HUES64 (cell line): ENCODE data around the gene ARVCF.

Experiments used
- H3K27ac ChIP-seq: 2 replicates; pipeline ENCODE4 v1.7.0; 2013; ENCODE audit warnings: low read depth, low read length, inconsistent platforms
- H3K27me3 ChIP-seq: 2 replicates; pipeline ENCODE4 v1.6.1; 2013; ENCODE audit warnings: mild to moderate bottlenecking, low read length; ENCODE audit not compliant: insufficient read depth
- H3K36me3 ChIP-seq: 2 replicates; pipeline ENCODE4 v1.6.1; 2013; ENCODE audit warnings: mild to moderate bottlenecking, low read length; ENCODE audit not compliant: insufficient read depth
- H3K4me1 ChIP-seq: 2 replicates; pipeline ENCODE4 v1.6.1; 2013; ENCODE audit warnings: mild to moderate bottlenecking, low read length, moderate library complexity; ENCODE audit not compliant: insufficient read depth
- H3K4me3 ChIP-seq: 2 replicates; pipeline ENCODE4 v1.5.1; 2013; ENCODE audit warnings: mild to moderate bottlenecking, low read length, moderate library complexity
- H3K9ac ChIP-seq: 2 replicates; pipeline ENCODE4 v1.6.1; 2013; ENCODE audit warnings: mild to moderate bottlenecking, low read depth, low read length
- H3K9me3 ChIP-seq: 2 replicates; pipeline ENCODE4 v1.6.1; 2013; ENCODE audit warnings: low read depth, low read length; ENCODE audit not compliant: insufficient read depth
- WGBS: fragments of 150-250, 120-280 bp; methylation state at CpG from one replicate; pipeline ENCODE4 v1.1.7; 2013; ENCODE audit warnings: missing lambda C conversion rate; 5-methylcytosine and 5-hydroxymethylcytosine counted together

ARVCF gene

DNA sequence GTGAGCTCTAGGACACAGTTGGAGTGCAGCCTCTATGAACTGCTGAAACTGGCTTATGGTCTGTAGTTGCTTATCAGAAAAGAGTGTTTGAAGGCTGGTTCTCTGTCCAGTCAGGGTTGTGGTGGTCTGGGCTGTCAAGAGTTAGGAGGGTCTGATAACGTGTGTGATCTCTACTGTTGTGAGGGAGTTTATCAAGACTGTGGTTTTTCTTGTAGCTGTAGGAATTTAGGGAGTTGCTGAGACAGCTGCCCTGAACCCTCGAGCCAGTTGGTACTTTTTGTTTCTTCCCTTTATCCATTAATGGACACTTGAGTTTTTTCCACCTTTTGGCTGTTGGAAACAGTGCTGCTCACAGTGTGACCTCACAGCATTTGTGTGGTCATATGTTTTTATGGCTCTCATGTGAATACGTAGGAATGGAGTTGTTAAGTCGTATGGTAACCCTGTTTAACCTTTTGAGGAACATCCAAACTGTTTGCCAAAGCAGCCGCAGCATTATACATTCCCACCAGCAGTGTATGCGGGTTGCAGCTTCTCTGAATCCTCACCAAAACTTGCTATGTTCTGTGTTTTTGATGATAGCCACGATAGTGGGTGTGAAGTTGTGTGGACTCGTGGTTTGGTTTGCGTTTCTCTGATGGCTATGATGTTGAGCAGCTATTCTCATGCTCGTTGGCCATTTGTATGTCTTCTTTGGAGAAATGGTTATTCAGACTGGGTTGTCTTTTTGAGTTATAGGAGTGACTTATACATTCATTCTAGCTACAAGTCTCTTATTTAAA, 42.6 kb upstream of the ARVCF start:
- Histone ChIP-seq H3K27ac (no peak overlapping the region), H3K9me3 (no peaks in the 10 kb centered on the region), H3K4me1 (no peaks in the 10 kb centered on the region), H3K27me3 (no peaks in the 10 kb centered on the region), H3K4me3 (no peak overlapping the region), H3K9ac (no peak overlapping the region), H3K36me3 (no peaks in the 10 kb centered on the region)
- WGBS, result 92% methylated on average over 10 of the region's 10 CpGs

DNA sequence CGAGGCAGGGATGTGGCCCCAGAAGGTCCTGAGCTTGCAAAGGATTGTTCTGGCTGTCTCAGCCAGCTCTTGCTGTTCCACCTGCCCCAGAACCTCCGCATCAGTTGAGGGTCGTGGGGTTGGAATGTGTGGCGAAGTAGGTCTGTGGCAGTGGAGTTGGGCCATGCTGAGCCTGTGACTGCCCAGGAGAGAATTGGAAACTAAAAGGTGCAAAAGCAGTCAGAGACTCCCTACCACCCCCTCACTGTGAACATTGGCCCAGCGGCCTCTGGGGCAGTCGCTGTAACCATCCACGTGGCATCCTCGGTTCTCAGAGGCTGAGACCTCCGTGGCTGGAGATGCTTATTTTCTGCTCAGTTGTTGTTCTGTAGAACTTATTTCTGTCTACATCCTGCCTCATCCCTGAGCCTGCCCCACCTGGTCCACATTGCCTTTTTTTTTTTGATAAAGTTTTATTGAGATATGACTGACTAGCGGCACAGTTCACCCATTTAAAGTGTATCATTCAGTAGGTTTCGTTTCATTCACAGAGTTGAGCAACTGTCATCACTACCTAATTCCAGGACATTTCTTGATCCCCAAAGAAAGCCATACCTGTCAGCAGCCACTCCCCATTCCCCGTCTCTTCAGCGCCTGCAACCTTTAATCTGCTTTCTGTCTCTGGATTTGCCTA, 41.1 kb upstream of the ARVCF start:
- H3K4me1 ChIP-seq, result no peaks in the 10 kb centered on the region
- H3K36me3 ChIP-seq, result no peaks in the 10 kb centered on the region
- H3K4me3 ChIP-seq, result no peak overlapping the region
- H3K9me3 ChIP-seq, result no peaks in the 10 kb centered on the region
- H3K27ac ChIP-seq, result no peak overlapping the region
- H3K9ac ChIP-seq, result no peak overlapping the region
- 92% methylated on average over 13 of the region's 13 CpGs for WGBS
- no peaks in the 10 kb centered on the region for H3K27me3 ChIP-seq

DNA sequence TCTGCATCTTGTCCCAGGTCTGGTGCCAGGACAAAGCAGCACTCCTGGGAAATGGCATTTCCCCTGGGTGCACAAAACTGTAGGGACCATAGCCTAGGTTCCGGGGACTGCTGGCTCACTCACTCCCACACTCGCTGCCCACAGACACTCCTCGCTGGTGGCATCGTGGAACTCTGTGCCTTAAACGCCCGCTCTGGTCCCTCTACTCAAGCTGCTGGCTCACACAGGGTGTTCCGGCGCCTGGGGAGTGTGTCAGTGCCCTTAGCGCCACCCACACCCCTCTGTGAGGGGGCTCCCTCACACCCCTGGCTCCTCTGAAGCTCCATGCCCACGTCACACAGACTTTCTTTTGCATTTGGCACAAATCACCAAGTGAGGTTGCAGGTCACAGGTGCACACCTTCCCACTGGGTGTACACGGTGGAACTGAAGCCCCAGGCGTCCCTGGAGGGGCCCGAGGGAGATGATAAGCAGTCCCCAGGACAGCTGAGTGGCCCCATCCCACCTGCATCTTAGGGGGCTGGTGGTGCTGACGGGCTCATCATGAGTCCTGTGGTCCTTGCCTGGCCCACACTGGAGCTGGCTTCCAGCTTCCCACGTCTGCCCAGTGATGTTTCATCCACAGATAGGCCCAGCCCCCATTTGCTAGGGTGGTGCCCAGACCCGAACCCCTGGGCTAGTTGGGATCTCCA, 40.2 kb upstream of the ARVCF start:
- H3K36me3 ChIP-seq, result no peaks in the 10 kb centered on the region
- H3K9ac ChIP-seq, result no peak overlapping the region
- WGBS, result 94% methylated on average over 16 of the region's 16 CpGs
- no peak overlapping the region for H3K27ac ChIP-seq
- H3K27me3 ChIP-seq, result no peaks in the 10 kb centered on the region
- no peak overlapping the region for H3K4me3 ChIP-seq
- H3K4me1 ChIP-seq, result no peaks in the 10 kb centered on the region
- H3K9me3 ChIP-seq, result no peaks in the 10 kb centered on the region

DNA sequence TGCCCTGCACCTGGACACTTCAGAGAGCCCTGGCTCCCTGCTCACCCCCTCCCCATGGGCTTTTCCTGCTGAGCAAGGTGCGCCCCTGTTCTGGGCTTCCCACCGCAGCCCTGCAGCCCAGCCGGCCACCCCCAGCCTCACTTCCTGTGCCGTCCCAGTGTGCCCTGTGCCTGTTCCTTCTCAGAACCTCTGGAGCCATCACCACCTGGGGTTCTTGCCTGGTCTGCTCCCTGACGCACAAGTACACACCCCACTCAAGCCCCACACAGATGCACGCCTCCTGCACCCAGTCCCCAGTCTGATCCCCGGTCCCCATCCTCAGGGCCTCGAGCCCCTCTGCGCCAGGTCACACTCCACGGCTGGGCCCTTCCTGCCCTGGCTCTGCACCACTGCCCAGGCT, 39.5 kb upstream of the ARVCF start:
- 92% methylated on average over 10 of the region's 10 CpGs for WGBS
- Histone ChIP-seq H3K4me1 (no peaks in the 10 kb centered on the region), H3K36me3 (no peaks in the 10 kb centered on the region)

DNA sequence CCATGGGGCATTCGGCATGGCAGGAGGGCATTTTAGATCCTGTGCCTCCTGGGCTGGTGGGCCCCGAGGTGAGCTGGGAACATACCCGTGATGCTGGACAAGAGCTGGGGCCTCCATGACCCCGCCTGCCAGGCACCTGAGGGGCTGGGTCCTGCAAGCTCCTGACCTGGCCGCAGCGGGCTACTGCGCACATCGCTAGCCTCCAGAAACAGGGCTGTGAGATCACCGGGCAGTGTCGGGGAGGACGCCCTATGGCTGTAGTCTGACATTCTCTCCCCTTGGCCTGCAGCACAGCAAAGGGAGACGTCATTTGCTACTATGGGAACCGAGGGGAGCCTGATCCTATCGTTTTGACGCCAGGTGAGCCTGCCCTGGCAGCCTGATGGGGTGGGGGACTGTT, 39.0 kb upstream of the ARVCF start:
- no peak overlapping the region for H3K27ac ChIP-seq
- no peaks in the 10 kb centered on the region for H3K4me1 ChIP-seq
- H3K9me3 ChIP-seq, result no peaks in the 10 kb centered on the region
- no peak overlapping the region for H3K9ac ChIP-seq
- H3K27me3 ChIP-seq, result no peaks in the 10 kb centered on the region
- no peaks in the 10 kb centered on the region for H3K36me3 ChIP-seq
- no peak overlapping the region for H3K4me3 ChIP-seq
- 92% methylated on average over 15 of the region's 15 CpGs for WGBS

More for the DNA sequence above, 39.5 kb upstream of the ARVCF start:
- Histone ChIP-seq H3K9ac (no peak overlapping the region), H3K4me3 (no peak overlapping the region), H3K9me3 (no peaks in the 10 kb centered on the region), H3K27me3 (no peaks in the 10 kb centered on the region), H3K27ac (no peak overlapping the region)

DNA sequence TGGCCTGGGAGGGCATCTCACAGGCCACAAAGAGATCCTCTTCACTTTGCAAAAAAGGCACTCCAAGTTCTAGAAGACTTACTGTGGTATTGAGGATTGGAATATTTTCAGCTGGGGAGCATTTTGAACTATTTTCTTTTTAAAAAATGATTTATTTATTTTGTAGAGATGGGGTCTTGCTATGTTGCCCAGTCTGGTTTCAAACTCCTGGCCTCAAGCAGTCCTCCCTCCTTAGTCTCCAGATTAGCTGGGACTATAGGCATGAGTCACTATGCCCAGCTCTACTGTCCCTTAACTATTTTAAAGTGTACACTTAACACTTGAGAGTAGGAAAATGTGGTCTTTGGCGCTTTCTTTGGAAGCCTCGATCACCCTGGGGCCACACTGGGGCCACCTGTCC, 38.5 kb upstream of the ARVCF start:
- 90% methylated on average over 2 of the region's 2 CpGs for WGBS
- no peaks in the 10 kb centered on the region for H3K36me3 ChIP-seq
- no peaks in the 10 kb centered on the region for H3K27me3 ChIP-seq

DNA sequence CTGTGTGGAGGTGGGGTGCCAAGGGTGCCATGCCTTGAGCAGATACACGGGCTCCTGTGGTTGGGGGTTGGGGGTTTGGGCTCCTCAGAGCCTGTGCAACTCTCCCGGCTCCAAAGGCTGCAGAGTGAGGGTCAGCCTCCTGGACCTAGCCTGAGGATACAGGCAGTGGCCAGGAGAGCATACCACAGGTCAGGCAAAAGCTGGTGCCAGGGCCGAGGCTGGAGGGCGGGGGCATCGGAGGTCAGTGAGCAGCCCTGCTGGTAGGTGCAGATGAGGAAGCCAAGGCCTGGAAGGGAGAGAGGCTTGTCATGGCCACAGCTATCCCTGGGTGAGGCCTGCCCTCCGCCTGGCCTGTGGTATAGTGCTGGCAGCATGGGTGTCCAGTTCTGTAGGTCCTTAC, 37.9 kb upstream of the ARVCF start:
- H3K4me3 ChIP-seq, result no peak overlapping the region
- H3K27ac ChIP-seq, result no peak overlapping the region
- WGBS, result 95% methylated on average over 6 of the region's 6 CpGs
- H3K36me3 ChIP-seq, result no peaks in the 10 kb centered on the region
- H3K9me3 ChIP-seq, result no peaks in the 10 kb centered on the region
- no peaks in the 10 kb centered on the region for H3K4me1 ChIP-seq
- no peak overlapping the region for H3K9ac ChIP-seq
- no peaks in the 10 kb centered on the region for H3K27me3 ChIP-seq

More for the DNA sequence above, 38.5 kb upstream of the ARVCF start:
- no peaks in the 10 kb centered on the region for H3K9me3 ChIP-seq
- H3K4me3 ChIP-seq, result no peak overlapping the region
- H3K4me1 ChIP-seq, result no peaks in the 10 kb centered on the region
- H3K27ac ChIP-seq, result no peak overlapping the region
- H3K9ac ChIP-seq, result no peak overlapping the region

DNA sequence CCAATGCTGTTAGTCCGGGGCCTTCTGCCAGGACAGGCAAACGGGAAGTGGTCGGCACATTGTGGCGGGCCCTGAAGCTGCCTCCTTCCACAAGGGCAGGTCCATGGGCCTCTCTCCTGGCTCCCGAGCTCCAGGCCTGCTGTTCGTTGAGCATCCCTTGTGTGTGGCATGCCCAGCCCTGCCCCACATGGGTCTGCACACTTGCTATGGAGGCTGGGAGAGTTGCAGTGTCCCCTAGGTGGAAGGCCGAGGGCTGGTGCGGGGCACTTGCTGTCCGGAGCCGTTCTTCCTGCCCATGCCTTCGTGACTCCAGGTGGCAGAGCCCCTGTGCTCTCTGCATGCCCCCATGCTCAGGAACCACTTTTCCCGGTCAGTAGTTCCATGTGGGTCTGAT, 37.4 kb upstream of the ARVCF start:
- Histone ChIP-seq H3K9ac (no peak overlapping the region), H3K9me3 (no peaks in the 10 kb centered on the region; the same call in 1 of the 2 replicates), H3K27ac (no peak overlapping the region), H3K27me3 (no peaks in the 10 kb centered on the region), H3K4me1 (no peaks in the 10 kb centered on the region), H3K36me3 (no peaks in the 10 kb centered on the region), H3K4me3 (no peak overlapping the region)
- 94% methylated on average over 12 of the region's 12 CpGs for WGBS

DNA sequence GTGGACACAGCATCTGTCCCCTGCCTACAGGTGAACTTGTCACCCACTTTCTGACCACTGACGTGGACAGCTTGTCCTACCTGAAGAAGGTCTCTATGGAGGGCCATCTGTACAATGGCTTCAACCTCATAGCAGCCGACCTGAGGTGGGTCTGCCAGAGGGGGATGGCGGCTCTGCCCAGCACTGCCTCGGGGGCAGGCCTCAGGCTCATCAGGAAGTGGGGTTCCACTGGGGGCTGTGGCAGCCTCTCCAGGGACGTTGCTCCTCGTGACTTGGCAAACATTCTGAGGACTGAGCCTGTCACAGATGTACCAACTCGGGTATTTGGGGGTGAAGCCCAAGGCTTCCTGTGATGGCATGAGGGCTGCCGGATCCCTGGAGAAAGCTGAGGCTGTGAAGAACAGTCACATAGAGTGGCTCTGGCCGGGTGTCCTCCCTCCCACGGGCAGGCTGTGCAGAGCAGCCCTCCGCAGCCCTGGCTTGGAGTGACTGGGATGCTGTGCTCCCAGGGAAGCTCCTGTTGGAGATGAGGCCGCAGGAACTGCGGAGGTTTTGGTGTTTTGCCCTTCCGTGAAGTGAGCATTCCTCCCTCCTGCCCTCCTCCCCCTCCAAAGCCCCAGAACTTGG, 36.9 kb upstream of the ARVCF start:
- H3K27ac ChIP-seq, result no peak overlapping the region
- no peaks in the 10 kb centered on the region for H3K36me3 ChIP-seq
- H3K4me3 ChIP-seq, result no peak overlapping the region
- no peaks in the 10 kb centered on the region for H3K27me3 ChIP-seq
- H3K9me3 ChIP-seq, result no peaks in the 10 kb centered on the region; the same call in 1 of the 2 replicates
- H3K4me1 ChIP-seq, result no peaks in the 10 kb centered on the region
- 92% methylated on average over 14 of the region's 14 CpGs for WGBS
- H3K9ac ChIP-seq, result no peak overlapping the region

DNA sequence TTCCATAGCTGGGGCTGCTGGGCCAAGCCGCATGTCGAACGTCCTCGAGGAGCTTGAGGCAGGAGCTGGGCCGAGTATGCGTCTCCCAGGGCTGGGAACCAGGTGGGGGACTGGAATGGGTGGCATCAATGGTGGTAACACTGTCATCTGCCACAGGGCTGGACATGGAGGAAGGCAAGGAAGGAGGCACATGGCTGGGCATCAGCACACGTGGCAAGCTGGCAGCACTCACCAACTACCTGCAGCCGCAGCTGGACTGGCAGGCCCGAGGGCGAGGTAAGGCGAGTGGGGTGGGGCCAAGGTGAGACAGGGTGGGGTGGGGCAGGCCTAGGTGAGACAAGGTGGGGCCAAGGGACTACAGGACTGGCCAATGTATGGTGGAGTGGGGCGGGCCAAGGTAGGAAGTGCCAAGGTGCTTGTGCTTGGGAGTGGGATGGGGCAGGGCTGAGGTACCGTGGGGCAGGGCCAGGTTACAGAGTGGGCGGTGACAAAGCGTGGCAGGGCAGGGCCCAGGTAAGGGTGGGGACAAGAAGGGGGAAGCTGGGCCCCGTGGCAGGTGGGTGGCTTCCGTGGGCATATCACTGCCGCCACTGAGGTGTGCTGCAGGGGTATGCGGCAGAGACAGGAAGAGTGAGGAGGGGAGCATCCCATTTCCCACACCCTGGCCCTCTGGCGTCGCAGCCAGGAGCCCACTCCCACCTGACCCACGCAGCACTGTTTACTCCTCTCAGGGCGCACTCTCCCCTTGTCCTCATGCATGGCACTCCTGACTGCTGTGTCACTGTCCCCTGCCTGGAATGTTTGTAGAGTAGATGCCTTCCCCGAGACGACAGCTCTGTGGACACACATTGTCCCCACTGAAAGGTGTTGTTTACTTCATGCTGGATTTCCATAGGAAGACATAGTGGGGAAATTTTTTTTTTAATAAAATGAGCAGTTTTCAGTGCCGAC, 36.0 kb upstream of the ARVCF start:
- H3K36me3 ChIP-seq, result no peaks in the 10 kb centered on the region
- 95% methylated on average over 26 of the region's 26 CpGs for WGBS

More for the DNA sequence above, 36.0 kb upstream of the ARVCF start:
- H3K9me3 ChIP-seq, result no peaks in the 10 kb centered on the region; the same call in 1 of the 2 replicates
- H3K9ac ChIP-seq, result no peak overlapping the region
- H3K4me3 ChIP-seq, result no peak overlapping the region
- no peaks in the 10 kb centered on the region for H3K27me3 ChIP-seq
- no peaks in the 10 kb centered on the region for H3K4me1 ChIP-seq
- no peak overlapping the region for H3K27ac ChIP-seq
